Inferior parietal cortex (tissue), 1 donor: Measurements from ENCODE around the gene TPST2.

Experiments
- DNase-seq: peaks from one replicate; pipeline ENCODE4 v3.0.0-alpha.2; 2016; ENCODE audit errors: extremely low spot score

The TPST2 gene

DNA sequence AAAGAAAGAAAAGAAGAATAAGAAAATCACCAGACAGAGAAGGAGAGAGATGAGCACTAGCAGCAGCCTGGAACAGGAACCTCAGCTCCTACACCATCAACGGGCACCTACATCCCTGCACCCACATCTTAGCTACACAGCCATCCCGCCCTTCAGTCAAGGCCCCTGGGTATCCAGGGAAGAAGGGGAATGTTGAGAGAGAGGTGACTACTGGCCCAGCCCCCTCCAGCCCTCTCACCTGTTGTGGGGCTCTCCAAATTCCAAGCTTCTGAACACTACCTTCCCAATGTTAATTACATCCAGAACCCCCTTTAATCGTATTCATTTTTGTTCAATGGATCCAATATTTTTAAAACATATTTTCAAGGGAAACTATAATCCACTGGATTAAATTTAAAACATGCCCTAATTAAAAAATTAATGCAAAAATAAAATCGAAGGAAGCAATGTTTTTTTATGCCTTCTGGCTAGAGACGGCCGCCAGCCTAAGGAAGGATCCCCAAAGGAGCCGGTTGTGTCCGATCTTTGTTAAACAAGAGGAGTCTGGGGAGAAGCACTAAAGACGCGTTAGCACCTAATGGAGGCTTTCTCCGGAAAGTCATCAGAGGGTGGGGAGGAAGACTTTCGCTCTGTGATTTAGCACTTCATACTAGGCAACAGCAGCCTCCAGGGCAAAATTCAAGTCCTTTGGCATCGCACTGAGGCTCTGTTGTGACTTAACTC, 9.5 kb downstream of the TPST2 start:
- DNase-seq: no peak

DNA sequence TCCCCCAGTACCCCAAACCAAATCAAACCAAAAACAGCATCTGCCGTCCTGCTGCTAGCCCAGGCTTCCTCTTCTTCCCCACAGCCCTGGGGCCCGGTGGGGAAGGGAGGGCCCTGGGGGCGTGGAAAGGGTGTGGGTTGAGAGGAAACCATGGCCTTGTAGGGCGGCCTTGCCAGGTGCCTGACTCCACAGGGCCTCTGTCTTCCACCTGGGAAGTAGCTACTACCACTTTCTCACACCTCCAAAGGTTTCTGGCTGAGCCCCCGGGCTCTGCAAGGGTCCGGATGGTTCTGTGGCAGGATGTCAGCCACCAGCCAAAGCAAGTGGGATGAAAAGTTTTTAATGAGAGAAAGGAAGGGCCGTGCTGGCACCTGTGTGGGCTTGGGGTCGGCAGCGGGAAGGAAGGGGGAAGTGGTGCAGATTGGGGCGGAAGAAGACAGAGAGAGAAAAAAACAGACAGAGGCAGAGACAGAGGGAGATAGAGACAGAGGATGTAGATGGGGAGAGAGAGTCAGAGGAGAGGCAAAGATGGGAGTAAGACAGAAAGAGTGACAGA, 10.5 kb downstream of the TPST2 start:
- no peak for DNase-seq

DNA sequence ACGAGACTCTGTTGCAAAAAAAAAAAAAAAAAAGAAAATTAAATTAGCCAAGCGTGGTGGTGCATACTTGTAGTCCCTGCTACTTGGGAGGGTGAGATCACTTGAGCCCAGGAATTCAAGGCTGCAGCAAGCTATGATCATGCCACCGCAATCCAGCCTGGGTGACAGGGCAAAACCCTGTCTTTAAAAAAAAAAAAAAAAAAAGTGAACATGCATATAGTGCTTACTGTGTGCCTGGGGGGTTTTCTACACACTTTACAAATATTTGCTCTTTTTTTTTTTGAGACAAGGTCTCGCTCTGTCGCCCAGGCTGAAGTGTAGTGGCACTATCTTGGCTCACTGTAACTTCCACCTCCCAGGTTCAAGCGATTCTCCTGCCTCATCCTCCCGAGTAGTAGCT, 12.9 kb downstream of the TPST2 start:
- no peak for DNase-seq

DNA sequence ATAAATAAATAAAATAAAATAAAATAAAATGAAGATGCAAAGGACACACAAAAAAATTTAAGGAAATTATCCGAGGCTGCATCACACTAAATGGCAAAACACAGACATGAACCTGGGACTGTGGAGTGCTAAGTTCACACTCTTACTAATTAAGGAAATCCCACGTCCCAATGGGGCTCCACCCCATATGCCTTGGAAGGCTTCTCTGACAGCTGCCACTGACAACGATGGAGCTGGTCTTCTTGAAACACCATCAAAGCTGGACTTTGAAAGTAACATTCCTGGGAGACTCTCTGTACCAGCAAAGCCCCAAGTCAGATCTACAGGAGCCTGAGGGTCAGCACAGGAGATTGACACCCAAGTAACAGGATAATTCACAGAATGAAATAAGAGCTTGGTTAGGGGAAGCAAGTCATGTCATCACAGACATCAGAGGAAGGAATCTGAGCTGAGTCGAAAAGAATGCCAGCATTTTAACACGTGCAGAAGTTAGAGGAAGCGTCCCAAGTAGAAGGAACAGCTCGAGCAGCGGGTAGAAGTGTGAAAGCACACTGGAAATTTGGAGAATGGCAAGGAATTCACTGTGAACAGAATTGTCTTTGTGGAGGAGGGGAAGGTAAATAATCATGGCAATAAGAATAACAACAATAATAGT, 13.8 kb downstream of the TPST2 start:
- DNase-seq: no peak

DNA sequence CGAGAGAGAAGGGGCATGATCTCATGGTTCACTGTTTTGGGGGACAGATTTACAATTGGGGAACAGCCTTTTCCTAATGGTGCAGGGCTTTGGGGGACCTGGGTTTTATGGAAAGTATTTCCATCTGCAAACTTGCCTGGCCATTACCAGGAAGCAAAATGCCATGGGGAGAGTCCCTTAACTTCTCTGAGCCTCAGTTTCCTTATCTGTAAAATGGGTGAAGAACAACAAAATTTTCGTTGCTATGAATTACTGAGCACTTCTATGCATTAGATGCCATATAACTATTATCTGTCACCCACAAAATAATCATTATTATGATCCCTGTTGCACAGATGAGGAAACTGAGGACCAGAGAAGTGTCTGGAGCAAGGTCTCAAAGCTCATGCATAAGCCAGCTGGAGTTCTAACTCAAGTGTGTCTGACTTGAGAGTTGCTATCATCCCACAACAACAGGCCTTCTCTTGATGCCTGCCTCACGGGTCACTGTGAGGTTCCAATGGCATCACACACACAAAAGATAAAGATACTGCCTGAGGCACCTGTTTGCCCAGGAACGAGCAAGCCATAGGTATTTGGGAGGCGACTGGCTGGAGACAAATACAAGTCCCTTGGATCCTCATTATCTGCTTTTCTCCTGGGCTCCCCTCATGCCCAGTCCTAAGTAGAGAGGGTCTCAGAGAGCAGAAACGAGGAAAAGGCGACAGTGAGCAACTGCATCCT, 15.8 kb downstream of the TPST2 start:
- DNase-seq: no peak

DNA sequence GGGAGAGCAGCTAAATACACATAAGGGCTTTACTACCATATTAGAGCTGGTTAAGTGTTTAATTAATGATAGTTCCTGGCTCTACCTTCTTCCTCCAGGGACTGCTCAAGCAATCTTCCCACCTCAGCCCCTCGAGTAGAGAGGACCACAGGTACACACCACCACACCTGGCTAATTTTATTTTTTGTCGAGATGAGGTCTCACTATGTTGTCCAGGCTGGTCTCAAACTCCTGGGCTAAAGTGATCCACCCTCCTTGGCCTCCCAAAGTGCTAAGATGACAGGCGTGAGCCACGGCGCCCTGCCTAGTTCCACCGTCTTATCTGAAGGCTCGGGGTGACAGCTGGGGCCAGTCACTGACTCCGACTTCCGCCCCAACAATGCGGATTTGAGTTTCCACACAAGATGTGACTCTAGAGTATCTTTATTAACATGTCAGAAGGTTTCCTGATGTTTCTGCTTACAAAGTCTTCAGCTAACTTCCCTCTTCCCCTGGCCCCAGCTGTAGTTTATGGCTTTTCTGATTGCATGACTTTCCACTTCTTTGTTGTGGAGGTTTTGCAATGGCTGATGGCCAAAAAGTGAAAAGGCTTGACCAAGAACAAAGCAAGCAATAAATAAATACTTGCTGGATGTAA, 16.8 kb downstream of the TPST2 start:
- DNase-seq: no peak

DNA sequence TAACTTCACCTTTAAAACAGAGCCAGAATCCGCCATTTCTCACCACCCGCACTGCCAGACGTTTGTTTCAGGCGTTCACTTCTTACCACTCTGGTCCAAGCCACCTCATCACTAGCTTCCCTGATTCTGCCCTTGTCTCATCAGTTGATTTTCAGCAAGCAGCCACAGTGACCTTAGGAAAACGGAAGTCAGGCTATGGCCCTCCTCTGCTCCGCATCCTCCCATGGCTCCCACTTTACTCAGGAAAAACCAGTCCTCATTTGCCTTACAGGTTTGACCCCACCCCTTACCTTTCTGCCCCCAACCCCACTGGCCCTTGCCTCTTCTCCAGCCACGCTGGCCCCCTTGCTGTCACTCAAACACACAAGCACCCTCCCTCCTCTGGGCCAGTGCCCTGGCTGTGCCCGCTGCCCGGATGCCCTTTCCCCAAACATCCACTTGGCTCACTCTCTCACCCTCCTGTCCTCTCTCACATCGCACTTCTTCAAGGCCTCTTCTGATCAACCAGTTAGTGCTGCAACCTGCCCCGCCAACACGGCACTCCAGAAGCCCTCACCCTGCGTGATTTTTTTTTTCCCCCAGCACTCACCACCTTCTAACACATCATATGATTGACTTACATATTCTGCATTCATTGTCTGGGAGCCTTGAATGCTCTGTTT, 18.9 kb downstream of the TPST2 start:
- no peak for DNase-seq

DNA sequence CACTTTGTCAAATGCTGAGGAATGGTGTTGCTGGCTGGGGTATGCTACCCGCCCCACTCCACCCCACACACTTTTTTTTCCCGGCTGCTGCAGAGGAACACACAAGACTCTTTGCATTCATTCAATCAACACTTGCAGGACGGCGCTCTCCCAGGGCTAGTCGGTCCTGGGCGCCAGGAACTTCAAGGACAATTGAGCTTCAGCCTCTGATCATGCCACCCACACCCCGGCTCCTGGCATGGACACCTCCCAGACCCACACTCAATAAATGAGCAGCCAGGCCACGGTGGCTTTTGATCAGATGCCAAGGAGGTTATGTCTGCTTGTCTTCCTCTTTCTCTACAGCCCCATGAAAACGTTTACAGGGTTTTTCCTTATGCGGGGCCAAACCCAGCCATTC, 19.8 kb downstream of the TPST2 start:
- DNase-seq: no peak

DNA sequence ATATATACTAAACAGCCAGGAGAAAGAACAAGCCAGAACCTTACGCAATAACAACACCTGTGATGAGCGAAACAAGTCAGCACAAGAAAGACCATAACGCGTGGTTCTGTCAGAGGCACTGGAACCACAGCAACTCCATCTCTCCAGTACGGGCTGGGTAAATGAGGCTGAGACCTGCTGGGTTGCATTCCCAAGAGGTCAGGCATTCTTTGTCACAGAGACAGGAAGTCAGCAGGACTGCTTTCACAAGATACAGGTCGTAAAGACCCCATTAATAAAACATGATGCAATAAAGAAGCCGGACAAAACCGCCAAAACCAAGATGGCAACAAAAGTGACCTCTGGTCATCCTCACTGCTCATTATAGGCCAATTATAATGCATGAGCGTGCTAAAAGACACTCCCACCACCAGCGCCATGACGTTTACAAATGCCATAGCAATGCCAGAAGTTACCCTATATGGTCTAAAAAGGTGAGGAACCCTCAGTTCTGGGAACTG, 21.7 kb downstream of the TPST2 start:
- DNase-seq: no peak

DNA sequence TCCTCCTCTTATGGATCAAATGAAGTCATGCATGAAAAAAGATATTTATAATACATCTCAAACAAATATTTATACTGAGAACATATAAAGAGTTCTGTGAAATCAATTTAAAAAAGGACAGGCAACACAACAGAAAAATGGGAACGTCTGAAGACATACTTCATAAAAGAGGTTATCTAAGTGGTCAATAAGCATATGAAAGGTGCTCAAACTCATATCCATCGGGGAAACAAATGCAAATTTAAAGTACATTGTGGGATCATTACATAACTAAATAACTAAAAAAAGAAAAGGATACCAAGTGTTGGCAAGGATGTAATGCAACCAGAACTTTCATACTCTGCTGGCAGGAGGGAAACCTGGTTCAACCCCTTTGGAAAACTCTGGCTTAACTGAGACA, 22.3 kb downstream of the TPST2 start:
- no peak for DNase-seq

DNA sequence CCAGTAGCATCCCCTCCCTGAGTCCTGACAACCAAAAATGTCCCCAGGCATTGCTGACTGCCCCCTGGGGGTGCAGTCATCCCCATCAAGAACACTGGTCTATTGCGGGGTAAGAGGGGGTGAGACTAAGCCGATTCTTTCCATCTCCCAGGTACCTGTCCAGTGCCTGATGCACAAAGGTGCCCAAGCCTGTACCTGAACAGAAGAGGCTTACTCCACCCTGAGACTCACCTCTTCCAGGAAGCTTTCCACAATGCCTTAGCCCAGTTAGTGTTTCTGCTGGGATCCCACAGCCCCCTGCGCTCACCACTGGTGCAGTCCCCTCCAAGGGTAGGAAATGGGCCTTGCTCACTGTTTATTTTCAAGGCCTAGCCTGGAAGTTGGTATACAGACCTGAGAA, 22.9 kb downstream of the TPST2 start:
- DNase-seq: no peak

DNA sequence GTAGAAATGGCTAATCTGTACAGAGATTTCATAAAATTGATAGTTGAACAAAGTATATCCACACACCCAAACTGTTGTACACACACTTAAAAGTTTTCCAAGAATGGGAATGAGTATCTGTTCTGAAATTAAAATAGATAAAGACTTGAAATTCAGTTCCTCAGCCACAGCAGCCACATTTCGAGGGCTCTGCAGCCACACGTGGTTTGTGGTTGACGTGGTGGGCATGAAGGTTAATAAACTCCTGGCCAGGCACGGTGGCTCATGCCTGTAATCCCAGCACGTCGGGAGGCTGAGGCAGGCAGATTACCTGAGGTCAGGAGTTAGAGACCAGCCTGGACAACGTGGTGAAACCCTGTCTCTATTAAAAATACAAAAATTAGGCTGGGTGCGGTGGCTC, 24.0 kb downstream of the TPST2 start:
- DNase-seq: no peak

DNA sequence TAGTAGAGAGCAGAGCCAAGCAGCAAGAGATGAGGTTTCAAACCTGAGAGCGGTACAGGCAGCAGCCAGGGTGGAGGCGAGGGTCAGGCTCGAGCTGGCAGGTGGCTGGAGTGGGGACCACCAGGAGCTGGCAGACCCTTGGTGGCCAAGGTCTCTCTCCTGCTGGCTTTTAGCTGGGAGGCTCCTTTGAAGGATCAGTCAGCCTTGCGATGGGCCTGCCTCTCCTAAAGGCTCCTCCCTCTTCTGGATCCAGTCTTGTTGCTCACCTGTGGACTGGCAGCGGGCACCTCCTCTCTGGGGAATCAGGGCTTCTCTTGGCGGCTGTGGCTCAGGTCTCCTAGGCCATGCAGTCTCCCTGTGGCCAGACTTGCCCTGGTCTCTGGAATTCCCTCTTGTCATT, 24.8 kb downstream of the TPST2 start:
- DNase-seq: no peak

DNA sequence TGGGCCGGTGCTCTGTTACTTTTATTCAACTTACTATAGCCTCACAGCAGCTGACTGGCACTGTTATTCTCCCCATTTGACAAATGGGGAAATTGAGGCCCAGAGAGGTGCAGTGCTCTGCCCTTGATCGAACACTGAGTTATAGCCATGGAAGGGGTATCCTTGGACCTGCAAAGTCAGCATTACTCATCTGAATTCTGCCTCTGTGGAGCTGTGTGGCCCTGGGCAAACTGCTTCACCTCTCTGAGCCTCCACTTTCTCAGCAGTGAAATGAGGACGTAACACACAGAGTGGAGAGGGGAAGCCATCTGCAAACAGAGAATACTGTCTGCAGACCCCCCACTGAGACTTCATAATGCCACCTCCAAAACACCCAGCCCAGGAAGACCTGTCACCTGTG, 25.3 kb downstream of the TPST2 start:
- DNase-seq: no peak

DNA sequence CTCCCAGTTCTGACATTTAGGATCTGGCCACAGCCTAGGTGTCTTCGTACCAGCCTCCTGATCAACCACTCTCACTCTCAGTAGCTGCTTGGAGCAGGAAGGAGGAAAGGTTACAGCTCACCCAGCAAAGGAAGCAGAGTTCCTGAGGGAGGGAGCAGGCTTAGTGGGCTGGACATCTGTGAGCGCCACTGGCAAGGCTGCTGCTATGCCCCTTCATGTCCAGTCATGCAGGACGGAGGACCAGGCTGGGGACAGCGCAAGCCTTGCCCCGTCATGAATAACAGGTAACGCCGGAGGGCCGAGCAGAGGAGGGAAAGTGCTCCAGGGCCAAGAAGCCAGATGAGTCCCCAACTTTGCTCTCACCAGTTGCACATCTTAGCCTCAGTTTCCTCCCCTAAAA, 25.8 kb downstream of the TPST2 start:
- no peak for DNase-seq

DNA sequence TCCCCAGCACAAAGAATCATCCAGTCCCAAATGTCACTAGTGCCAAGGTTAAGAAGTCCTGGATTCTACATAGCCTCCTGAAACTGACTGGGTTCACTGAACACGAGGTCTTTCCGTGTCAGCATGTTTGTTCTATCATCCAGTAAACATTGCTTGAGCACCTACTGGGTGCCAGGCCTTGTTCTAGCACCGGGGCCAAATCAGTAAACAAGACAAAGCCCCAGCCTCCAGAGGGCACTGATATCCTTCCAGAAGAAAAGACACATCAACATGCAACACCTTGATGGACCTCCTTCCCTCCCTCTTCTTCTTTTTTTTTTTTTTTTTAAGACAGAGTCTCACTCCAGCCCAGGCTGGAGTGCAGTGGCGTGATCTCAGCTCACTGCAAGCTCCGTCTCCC, 26.9 kb downstream of the TPST2 start:
- DNase-seq: no peak

DNA sequence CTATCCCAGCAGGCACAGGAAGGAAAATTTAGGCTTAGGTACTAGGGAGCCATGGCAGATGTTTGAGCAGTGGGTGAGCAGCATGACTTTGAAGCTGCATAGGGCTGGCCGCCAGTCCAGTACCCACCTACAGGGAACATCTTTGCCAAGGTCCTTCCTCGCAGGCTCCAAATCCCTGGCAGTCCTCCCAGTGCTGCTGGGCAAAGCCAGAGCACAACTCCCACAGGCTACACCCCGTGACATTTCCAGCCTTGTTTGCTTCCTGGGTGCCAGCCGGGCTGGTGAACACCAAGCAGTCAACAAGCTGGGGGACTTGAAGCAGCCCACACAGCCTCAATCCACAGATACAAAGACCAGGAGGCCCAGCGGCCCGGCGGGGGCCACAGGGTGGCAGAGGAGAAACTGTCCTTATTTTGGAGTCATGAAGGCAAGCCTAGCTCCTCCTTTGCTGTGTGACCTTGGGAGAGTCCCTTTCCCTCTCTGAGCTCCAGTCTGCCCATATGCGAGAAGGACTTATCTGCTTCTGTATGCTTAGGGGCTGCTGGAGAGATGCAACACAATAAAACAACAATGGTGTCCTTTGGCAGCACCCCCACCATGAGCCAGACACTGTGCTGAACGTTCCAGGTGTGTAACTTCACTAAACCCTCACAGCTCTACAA, 28.0 kb downstream of the TPST2 start:
- DNase-seq: no peak

DNA sequence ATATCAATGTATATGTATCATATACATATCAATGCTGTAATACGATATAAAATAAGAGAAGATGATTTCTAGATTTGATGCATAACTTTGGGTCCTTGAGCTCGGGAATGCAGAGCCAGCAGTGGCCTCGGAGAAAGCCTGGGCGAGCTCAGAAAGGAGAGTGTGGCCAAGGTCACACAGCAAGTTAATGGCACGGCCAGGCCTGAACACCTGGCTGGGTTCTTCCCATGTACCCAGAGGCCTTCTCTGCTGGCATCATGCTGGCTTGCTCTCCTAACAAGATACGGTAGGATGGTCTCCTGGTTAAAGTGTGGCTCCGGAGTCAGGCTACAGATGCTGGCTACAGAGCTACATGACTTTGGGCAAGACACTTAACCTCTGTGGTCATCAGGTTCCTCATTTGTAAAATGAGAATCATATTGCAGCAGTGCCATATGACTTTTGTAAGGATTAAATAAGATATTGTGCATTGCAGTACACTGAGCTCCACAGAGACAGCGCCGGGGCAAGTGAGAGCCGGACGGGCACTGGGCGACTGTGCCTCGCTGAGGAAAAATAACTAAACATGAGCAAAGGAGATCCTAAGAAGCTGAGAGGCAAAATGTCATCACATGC, 29.9 kb downstream of the TPST2 start:
- DNase-seq: no peak

DNA sequence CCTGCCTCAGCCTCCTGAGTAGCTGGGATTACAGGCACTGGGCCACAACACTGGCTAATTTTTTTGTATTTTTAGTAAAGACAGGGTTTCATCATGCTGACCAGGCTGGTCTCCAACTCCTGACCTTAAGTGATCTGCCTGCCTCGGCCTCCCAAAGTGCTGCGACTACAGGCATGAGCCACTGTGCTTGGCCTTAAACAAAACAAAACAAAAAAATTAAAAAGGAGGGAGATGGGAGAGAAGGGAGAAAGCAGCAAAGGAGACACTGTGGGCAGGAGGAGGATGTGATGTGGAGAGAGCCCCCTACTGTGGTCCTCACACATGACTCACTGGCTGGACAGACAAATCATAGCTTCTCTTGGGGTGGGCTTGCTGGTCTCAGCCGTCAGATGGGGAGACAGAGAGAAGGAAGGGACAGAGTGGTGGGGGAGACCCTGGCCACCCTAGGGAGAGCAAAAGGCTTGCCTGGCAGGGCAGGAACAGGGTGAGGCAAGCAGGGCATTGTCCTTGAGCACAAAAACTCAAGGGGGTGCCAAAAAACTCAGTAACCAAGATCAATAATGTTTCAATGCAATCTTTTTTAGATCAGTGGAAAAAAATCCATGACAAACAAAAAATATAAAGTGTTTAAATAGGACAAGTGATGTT, 31.6 kb downstream of the TPST2 start:
- no peak for DNase-seq

DNA sequence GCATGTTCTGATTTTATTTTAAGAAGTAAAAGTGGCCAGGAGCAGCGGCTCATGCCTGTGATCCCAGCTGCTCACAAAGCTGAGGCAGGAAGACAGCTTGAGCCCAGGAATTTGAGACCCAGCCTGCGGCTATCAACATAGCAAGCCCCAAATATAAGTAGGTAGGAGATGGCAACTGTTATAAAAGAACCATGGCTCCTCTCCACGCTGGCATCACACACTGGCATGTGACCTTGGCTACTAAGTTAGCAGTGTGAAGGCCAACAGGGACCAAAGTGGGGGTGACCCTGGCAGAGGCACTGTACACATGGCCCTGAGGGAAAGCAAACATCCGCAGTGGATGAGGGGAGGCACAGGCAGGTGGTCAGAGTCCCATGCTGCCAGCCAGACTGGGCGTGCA, 33.0 kb downstream of the TPST2 start:
- no peak for DNase-seq
